ENCODE measurements around the gene PARD6B.

GRCh38 chr20:50799890-50800550 lies 68.6 kb downstream of the PARD6B start:
- TF ChIP-seq GATA2 (IDR thresholded peaks at IDR 0.05; ENCODE audit: low read depth, low read length) (no peak), GATA3 (IDR thresholded peaks at IDR 0.05; ENCODE audit: low read depth, low read length) (no peak)
